ENCODE results near the gene CDH13.

The CDH13 gene

DNA sequence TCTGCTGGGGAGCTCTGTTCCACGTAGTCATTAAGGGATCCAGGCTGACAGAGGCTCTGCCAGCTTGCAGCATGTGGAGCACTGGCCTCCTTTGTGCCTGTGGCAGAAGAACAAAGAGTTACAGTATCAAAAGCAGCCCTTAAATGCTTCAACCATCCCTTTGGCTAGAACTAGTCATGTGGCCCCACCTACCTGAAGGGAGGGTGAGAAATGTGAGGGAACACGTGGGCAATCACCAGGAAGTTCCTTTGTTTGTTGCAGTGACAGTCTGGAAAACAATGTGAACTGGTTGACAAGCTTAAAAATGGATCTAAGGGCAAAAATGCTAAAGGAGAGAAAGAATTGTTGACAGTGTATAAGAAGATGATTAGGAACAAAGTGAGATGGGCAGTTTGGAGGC, 890.6 kb downstream of the CDH13 start:
- Mint-ChIP-seq H3K4me1 (no peaks in the 10 kb centered on the region), H3K9me3 (peaks cover 20% of the 10 kb centered on the region), H3K27me3 (ENCODE audit: low read depth, poor library complexity) (no peaks in the 10 kb centered on the region), H3K4me3 (no peak overlapping the region), H3K36me3 (ENCODE audit: low read depth) (no peaks in the 10 kb centered on the region), H3K27ac (no peak overlapping the region)
- TF ChIP-seq, protein P1, sequence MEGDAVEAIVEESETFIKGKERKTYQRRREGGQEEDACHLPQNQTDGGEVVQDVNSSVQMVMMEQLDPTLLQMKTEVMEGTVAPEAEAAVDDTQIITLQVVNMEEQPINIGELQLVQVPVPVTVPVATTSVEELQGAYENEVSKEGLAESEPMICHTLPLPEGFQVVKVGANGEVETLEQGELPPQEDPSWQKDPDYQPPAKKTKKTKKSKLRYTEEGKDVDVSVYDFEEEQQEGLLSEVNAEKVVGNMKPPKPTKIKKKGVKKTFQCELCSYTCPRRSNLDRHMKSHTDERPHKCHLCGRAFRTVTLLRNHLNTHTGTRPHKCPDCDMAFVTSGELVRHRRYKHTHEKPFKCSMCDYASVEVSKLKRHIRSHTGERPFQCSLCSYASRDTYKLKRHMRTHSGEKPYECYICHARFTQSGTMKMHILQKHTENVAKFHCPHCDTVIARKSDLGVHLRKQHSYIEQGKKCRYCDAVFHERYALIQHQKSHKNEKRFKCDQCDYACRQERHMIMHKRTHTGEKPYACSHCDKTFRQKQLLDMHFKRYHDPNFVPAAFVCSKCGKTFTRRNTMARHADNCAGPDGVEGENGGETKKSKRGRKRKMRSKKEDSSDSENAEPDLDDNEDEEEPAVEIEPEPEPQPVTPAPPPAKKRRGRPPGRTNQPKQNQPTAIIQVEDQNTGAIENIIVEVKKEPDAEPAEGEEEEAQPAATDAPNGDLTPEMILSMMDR (IDR thresholded peaks at IDR 0.05): no peak
- DNase-seq: no peak

DNA sequence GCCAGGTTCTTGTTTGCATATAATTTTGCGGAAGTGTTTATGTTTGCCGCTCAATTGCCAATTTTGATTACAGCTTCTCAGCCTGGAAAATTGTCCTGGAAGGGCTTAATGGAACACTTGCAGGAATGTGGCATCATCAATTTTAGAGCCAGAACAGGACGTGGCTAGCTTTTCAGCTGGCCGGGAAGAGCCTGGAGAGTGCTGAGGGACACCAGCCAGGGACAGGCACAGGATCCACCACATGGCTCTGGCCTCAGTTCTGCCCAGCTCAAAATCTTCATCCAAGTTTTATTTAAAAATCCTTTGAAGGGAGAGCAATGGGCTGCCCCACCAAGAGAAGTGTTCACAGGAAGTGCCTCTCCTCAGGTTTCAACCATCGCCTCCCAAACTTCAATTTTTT, 893.8 kb downstream of the CDH13 start:
- H3K4me3 Mint-ChIP-seq: no peak overlapping the region
- no peaks in the 10 kb centered on the region for H3K36me3 Mint-ChIP-seq (ENCODE audit: low read depth)
- H3K27me3 Mint-ChIP-seq (ENCODE audit: low read depth, poor library complexity): peaks cover 4% of the 10 kb centered on the region
- peaks cover 20% of the 10 kb centered on the region for H3K9me3 Mint-ChIP-seq
- TF ChIP-seq, protein P1 (IDR thresholded peaks at IDR 0.05): no peak
- DNase-seq: no peak
- H3K27ac Mint-ChIP-seq: no peak overlapping the region
- H3K4me1 Mint-ChIP-seq: no peaks in the 10 kb centered on the region

GRCh38 chr16:83530293-83530692, 903.5 kb downstream of the CDH13 start:
- peaks cover 4% of the 10 kb centered on the region for H3K9me3 Mint-ChIP-seq
- H3K4me3 Mint-ChIP-seq: no peak overlapping the region
- no peaks in the 10 kb centered on the region for H3K36me3 Mint-ChIP-seq (ENCODE audit: low read depth)
- no peak overlapping the region for H3K27ac Mint-ChIP-seq
- no peaks in the 10 kb centered on the region for H3K27me3 Mint-ChIP-seq (ENCODE audit: low read depth, poor library complexity)
- TF ChIP-seq, protein P1 (IDR thresholded peaks at IDR 0.05): no peak
- H3K4me1 Mint-ChIP-seq: no peaks in the 10 kb centered on the region
- DNase-seq: no peak

DNA sequence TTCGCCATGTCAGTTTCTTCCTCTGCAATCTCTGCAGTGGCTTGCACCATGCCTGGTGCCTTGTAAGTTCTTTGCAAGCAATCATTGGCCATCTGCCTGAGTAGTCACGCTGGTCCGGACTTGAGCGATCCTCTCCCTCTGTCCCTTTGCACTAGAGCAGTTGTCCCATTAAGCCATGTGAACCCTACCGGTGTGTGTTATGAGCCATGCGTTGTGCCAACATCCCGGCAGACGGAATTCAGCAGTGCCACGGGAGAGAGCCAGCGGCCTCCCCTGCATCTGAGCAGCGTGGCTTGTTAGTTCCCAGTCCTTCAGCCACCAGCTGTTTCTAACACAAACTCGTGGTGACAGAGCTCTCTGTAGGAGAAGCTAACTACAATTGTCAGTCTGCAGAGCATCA, 905.9 kb downstream of the CDH13 start:
- H3K27ac Mint-ChIP-seq: no peak overlapping the region
- no peak for DNase-seq
- TF ChIP-seq, protein P1 (IDR thresholded peaks at IDR 0.05): no peak
- no peaks in the 10 kb centered on the region for H3K27me3 Mint-ChIP-seq (ENCODE audit: low read depth, poor library complexity)
- no peaks in the 10 kb centered on the region for H3K4me1 Mint-ChIP-seq
- no peak overlapping the region for H3K4me3 Mint-ChIP-seq
- H3K36me3 Mint-ChIP-seq (ENCODE audit: low read depth): no peaks in the 10 kb centered on the region
- peaks cover 4% of the 10 kb centered on the region for H3K9me3 Mint-ChIP-seq

- no peak for DNase-seq
- peaks cover 4% of the 10 kb centered on the region for H3K9me3 Mint-ChIP-seq
- no peaks in the 10 kb centered on the region for H3K4me1 Mint-ChIP-seq
- TF ChIP-seq, protein P1 (IDR thresholded peaks at IDR 0.05): no peak
- H3K4me3 Mint-ChIP-seq: no peak overlapping the region
- H3K27me3 Mint-ChIP-seq (ENCODE audit: low read depth, poor library complexity): no peaks in the 10 kb centered on the region
- H3K36me3 Mint-ChIP-seq (ENCODE audit: low read depth): no peaks in the 10 kb centered on the region
- H3K27ac Mint-ChIP-seq: no peak overlapping the region
These were observed 906.4 kb downstream of the CDH13 start for GRCh38 chr16:83533193-83533592.

DNA sequence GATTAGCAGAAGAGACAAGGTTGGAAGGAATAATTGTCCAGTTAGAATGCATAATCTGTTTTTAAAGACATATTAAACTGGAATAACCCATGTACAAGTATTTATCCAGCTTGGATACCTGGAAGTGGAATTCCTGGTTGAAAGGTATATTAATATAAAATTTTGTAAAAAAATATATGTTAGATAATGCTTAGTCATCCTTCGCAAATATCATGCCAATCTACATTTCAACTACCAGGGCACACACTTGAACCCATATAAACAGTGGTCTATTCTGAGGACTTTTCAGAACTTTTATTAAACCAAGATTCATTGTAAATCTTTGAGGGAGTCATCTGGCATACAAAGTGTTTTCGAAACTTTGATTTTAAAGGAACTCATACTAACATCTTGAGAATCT, 911.9 kb downstream of the CDH13 start:
- no peak for DNase-seq
- Mint-ChIP-seq H3K9me3 (no peaks in the 10 kb centered on the region), H3K27me3 (ENCODE audit: low read depth, poor library complexity) (peaks cover 3% of the 10 kb centered on the region), H3K4me1 (no peaks in the 10 kb centered on the region), H3K27ac (no peak overlapping the region), H3K36me3 (ENCODE audit: low read depth) (no peaks in the 10 kb centered on the region), H3K4me3 (no peak overlapping the region)
- TF ChIP-seq, protein P1 (IDR thresholded peaks at IDR 0.05): no peak

Data from nephron progenitor cell (in vitro differentiated cells).